CD4-positive, alpha-beta T cell treated with Interleukin-4 for 4 hours (primary cell): Measurements from ENCODE around the gene ZNF28.
"Not testable (repeated sequence)": the region's sequence is repeated elsewhere in the genome, so short reads cannot be mapped to it uniquely, and the experiment has no call there.

Experiments
- DNase-seq: peaks from one replicate; pipeline ENCODE4 v3.0.0-alpha.2; 2020

The ZNF28 gene

GRCh38 chr19:52821204-52821960 lies at the start of gene ZNF28:
Gene ZNF28 (minus strand): TSS chr19:52821633. CDS start chr19:52817958, 3,675 bp downstream.
- DNase-seq: peak; percentile 73

GRCh38 chr19:52868031-52868430 lies 46.6 kb upstream of the ZNF28 start:
- DNase-seq: not testable (repeated sequence)

DNA sequence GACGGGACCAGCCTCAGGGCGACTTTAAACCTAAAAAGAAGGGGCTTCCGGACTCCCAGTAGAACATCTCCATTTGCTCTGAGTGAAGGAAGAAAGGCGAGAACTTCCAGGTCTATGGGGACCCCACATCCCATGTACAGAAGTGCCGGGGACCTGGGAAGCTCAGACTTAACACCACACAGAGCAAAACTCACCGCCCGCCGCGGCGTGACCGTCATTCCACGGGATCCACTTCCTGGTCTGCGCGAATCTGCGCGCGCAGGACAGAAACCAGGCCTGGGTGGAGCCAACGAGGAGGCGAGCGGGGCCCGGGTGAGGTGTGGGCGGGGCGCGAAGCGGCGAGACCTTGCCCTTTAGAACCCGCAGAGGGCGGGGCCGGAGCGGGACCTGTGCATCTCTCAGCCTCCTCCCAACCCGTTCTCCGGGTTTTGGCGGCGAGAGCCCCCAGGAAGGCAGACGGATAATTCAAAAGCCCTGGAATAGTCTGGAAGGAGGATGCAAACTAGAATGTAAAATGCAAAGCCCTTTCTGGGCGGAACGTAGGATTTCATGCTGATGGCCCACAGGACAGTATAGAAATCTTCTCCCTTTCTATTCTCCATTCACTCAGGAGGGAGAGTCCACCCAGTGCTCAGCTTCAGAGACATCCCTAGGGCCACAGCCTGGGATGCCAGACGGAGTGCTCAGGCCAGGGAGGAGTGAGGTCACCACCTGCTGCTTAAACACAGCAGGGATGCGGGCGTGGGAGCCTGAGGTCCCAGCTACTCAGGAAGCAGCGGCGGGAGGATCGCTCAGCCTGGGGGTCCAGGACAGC lies 36.2 kb upstream of the ZNF28 start, which contains the start of gene ZNF468:
Gene ZNF468, minus strand, starts transcription at position 242 of the 814 bp plus-strand sequence. CDS start 3,347 bp downstream, outside the sequence.
- DNase-seq: peak; percentile 65

DNA sequence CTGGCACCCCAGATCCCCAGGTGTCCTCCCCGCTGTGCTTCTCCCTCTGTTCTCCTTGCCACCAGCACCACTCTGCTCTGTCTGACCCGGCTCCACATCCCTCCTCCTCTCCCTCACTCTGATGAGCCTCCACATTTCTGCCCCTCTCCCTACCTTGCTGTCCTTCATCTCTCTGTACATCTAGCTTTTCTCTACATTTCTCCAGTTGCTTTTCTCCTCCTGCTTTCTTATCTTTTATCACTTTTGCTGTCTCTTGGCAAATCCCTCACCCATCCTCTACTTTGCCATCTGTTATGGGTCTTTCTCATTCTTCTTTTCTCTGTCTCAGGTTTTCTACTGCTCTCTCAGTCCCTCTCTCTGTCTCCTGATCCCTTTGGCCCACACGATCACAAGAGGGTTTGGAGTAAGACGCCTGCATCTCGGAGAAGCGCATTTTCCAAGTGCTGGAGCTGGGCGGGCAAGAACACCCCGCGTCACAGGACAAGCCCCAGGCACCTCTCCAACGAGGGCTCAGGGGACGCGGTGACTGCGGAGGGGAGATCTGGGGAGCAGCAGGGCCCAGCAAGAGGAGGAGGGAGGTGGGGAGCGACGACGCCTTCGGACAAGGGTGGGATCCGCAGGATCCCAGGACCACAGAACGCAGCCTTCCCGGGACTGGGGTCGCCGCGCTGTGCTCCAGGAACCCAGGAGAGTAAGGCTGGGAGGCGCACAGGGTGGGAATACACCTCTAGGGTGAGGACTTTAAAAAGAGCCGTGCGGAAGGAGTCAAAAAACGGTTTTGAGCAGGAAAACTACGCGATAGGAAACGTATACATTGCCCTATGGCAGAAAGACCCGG lies 35.3 kb upstream of the ZNF28 start:
- not testable (repeated sequence) for DNase-seq

- not testable (repeated sequence) for DNase-seq
Measured at GRCh38 chr19:52847352-52847751, 25.9 kb upstream of the ZNF28 start.

- DNase-seq: not testable (repeated sequence)
Measured at GRCh38 chr19:52840825-52841465, 19.5 kb upstream of the ZNF28 start.

DNA sequence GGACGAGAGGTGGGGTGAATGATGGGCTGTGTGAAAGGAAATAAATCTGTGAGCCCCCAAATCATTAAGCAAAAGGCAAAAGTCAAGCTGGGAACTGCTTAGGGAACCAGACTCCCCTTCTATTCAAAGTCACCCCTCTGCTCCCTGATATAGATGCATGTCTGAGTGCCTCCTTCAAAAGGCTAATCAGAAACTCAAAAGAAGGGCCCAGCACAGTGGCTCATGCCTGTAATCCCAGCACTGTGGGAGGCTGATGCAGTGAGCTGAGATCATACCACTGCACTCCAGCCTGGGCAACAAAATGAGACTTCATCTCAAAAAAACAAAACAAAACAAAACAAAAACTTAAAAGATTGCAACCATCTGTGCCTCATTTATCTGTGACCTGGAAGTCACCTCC lies 12.9 kb upstream of the ZNF28 start:
- DNase-seq: not testable (repeated sequence)

- peak; percentile 49 for DNase-seq
Measured at GRCh38 chr19:52833541-52833940, 12.1 kb upstream of the ZNF28 start.

- DNase-seq: not testable (repeated sequence)
Measured at GRCh38 chr19:52829866-52830265, 8.4 kb upstream of the ZNF28 start.

DNA sequence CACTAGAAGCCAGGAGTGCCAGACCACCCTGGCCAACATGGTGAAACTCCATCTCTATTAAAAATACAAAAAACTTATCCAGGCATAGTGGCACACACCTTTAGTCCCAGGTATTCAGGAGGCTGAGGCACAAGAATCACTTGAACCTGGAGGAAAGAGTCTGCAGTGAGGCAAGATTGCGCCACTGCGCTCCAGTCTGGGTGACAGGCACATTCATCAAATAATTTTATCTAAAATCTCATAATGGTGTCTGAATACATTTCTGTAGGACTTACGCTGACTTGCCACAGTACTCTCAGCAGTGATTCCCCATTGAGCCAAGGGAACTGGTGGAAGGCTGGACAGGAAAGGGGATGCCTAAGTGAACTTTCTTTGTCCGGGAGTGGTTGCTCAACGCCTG lies 4.3 kb upstream of the ZNF28 start:
- no peak for DNase-seq

DNA sequence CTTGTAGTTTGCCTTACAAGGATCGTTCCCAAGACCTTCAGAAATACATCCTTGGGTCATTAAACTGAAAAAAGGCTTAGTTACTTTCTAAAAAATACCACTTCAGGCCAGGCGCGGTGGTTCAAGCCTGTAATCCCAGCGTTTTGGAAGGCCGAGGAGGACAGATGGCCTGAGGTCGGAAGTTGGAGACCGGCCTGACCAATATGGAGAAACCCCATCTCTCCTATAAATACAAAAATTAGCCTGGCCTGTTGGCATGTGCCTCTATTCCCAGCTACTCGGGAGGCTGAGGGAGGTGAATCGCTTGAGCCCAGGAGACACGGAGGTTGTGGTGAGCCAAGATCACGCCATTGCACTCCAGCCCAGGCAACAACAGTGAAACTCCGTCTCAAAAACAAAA lies 2.2 kb upstream of the ZNF28 start:
- no peak for DNase-seq

DNA sequence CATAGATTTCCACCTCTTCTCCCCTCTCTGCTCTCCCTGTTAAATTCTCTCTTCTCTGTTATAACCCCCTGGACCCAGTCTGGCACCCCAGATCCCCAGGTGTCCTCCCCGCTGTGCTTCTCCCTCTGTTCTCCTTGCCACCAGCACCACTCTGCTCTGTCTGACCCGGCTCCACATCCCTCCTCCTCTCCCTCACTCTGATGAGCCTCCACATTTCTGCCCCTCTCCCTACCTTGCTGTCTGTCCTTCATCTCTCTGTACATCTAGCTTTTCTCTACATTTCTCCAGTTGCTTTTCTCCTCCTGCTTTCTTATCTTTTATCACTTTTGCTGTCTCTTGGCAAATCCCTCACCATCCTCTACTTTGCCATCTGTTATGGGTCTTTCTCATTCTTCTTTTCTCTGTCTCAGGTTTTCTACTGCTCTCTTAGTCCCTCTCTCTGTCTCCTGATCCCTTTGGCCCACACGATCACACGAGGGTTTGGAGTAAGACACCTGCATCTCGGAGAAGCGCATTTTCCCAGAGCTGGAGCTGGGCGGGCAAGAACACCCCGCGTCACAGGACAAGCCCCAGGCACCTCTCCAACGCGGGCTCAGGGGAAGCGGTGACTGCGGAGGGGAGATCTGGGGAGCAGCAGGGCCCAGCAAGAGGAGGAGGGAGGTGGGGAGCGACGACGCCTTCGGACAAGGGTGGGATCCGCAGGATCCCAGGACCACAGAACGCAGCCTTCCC lies 795 bp downstream of the ZNF28 start:
- DNase-seq: not testable (repeated sequence)

- DNase-seq: no peak
Measured at GRCh38 chr19:52809801-52810200, 11.6 kb downstream of the ZNF28 start.

- DNase-seq: not testable (repeated sequence)
Measured at GRCh38 chr19:52799950-52800640, 21.3 kb downstream of the ZNF28 start.

GRCh38 chr19:52789440-52789839 lies 32.0 kb downstream of the ZNF28 start:
- no peak for DNase-seq

- peak; percentile 71 for DNase-seq
Measured at GRCh38 chr19:52786464-52787354, 34.7 kb downstream of the ZNF28 start, which contains the start of gene ZNF600. Gene ZNF600 (minus strand): TSS chr19:52786791. CDS start chr19:52778888, 7,903 bp downstream.

- DNase-seq: no peak
Measured at GRCh38 chr19:52786078-52786463, 35.4 kb downstream of the ZNF28 start.

GRCh38 chr19:52785506-52785905 lies 35.9 kb downstream of the ZNF28 start:
- DNase-seq: no peak

DNA sequence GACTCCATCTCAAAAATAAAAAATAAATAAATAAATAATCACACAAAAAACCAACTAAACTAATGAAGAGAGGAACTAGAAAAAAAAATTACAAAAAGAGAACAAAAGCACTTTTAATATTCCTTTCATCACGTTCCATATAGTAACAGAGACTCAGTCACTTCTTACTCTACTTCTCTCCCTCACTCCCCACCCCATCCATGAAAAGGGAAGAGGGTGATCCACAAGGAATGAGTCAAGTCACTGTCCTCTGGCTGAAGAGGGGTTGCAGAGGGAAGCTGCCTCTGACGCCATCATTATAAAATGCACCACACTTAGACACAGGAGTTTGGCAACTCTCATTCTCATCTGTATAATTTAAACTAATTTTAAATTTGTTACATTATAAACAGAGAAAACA lies 38.6 kb downstream of the ZNF28 start:
- DNase-seq: not testable (repeated sequence)

DNA sequence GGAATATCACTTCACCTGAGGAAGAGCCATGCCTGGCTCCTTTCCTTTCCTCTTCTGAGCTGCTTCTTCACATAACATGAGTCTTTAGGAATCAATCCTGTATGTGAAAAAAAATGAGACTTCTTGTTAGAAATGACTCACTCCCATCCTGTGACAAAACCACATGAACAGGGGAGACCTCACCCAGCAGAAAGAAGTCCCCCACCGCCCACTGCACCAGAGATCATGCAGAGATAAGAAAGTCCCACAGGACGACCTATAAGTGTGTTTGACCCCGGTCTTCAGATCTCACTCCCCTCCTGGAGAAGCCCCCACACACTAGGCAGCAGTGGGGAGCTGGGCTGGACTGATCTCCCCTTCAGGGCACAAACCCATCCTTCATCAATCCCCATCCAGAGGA lies 42.6 kb downstream of the ZNF28 start:
- peak; percentile 65 for DNase-seq
